HepG2 (cell line): Measurements from ENCODE around the gene NFS1. TPM values are rescaled to one million over a fixed set of nuclear protein-coding genes. Genes with fewer than 3 reads are reported as not detected.
A peak's percentile ranks its signal among the peaks of the same experiment; 100 is the strongest.

Source experiments
- ASH2L ChIP-seq: fragments of 300-600, 200-600 bp; sonication (generic); IDR thresholded peaks from 2 replicates; pipeline ENCODE4 v1.7.0; 2017; ENCODE audit warnings: low read depth, mild to moderate bottlenecking, moderate library complexity, mixed read lengths, low read length; ENCODE audit not compliant: insufficient read length
- ATF7-NPFF ChIP-seq: sonication (generic); formaldehyde crosslinking; IDR thresholded peaks from 2 replicates; pipeline ENCODE4 v1.8.1; 2023; ENCODE audit warnings: mild to moderate bottlenecking, low read depth, missing genetic modification reagents, moderate library complexity
- CHD4 ChIP-seq: fragments of 200-600 bp; sonication (generic); IDR thresholded peaks from 2 replicates; pipeline ENCODE4 v1.7.0; 2017; ENCODE audit warnings: mild to moderate bottlenecking, low read length, borderline replicate concordance
- CREBL2 ChIP-seq: sonication (generic); formaldehyde crosslinking; IDR thresholded peaks from 2 replicates; pipeline ENCODE4 v1.8.1; 2023; ENCODE audit warnings: missing genetic modification reagents, mild to moderate bottlenecking, borderline replicate concordance
- CSRNP2 ChIP-seq: sonication (generic); formaldehyde crosslinking; conservative IDR thresholded peaks from 2 replicates; pipeline ENCODE4 v1.8.0; 2022; ENCODE audit warnings: low read depth, missing genetic modification reagents
- DNMT3B ChIP-seq: conservative IDR thresholded peaks from 2 replicates; pipeline ENCODE4 v1.6.1; 2016; ENCODE audit warnings: missing biosample characterization, control low read depth
- HDAC6 ChIP-seq: fragments of 200-600 bp; sonication (generic); IDR thresholded peaks from 2 replicates; pipeline ENCODE4 v1.7.0; 2017; ENCODE audit warnings: mild to moderate bottlenecking, antibody characterized with exemption, low read length, low read depth
- HIVEP1 ChIP-seq: sonication (generic); formaldehyde crosslinking; IDR thresholded peaks from 2 replicates; pipeline ENCODE4 v1.4.0; 2020; ENCODE audit warnings: mild to moderate bottlenecking, missing genetic modification reagents
- MED8 ChIP-seq: sonication (generic); formaldehyde crosslinking; IDR thresholded peaks from 2 replicates; pipeline ENCODE4 v1.8.1; 2023; ENCODE audit warnings: mild to moderate bottlenecking, missing genetic modification reagents; ENCODE audit not compliant: insufficient replicate concordance
- MIXL1 ChIP-seq: IDR thresholded peaks from 2 replicates; pipeline ENCODE4 v1.6.1; 2016
- MTERF4 ChIP-seq: sonication (generic); formaldehyde crosslinking; IDR thresholded peaks from 2 replicates; pipeline ENCODE4 v1.8.0; 2023; ENCODE audit warnings: mild to moderate bottlenecking, missing genetic modification reagents
- NCOA1 ChIP-seq: sonication (generic); formaldehyde crosslinking; IDR thresholded peaks from 2 replicates; pipeline ENCODE4 v1.9.0; 2021; ENCODE audit warnings: missing genetic modification reagents
- NFYC ChIP-seq: IDR thresholded peaks from 2 replicates; pipeline ENCODE4 v1.6.1; 2016; ENCODE audit warnings: missing genetic modification reagents, missing compliant biosample characterization
- TBP ChIP-seq: sonication (generic); formaldehyde crosslinking; IDR thresholded peaks from 2 replicates; pipeline ENCODE4 v1.5.0; 2020; ENCODE audit warnings: missing genetic modification reagents
- TEF ChIP-seq: sonication (generic); formaldehyde crosslinking; IDR thresholded peaks from 2 replicates; pipeline ENCODE4 v1.5.0; 2020; ENCODE audit warnings: missing genetic modification reagents
- ZFAT ChIP-seq: sonication (generic); formaldehyde crosslinking; conservative IDR thresholded peaks from 2 replicates; pipeline ENCODE4 v1.8.1; 2023; ENCODE audit warnings: missing genetic modification reagents, inconsistent platforms
- ZNF234 ChIP-seq: sonication (generic); formaldehyde crosslinking; conservative IDR thresholded peaks from 2 replicates; pipeline ENCODE4 v1.5.1; 2020; ENCODE audit warnings: mild to moderate bottlenecking, missing genetic modification reagents
- ZNF335 ChIP-seq: sonication (generic); formaldehyde crosslinking; IDR thresholded peaks from 2 replicates; pipeline ENCODE4 v1.4.0; 2020; ENCODE audit warnings: missing genetic modification reagents
- ZNF460 ChIP-seq: sonication (generic); formaldehyde crosslinking; IDR thresholded peaks from 2 replicates; pipeline ENCODE4 v1.5.1; 2020; ENCODE audit warnings: missing genetic modification reagents, mild to moderate bottlenecking, borderline replicate concordance
- ZNF557 ChIP-seq: sonication (generic); formaldehyde crosslinking; IDR thresholded peaks from 2 replicates; pipeline ENCODE4 v1.4.0; 2020; ENCODE audit warnings: missing genetic modification reagents
- ZNF589 ChIP-seq: sonication (generic); formaldehyde crosslinking; conservative IDR thresholded peaks from 2 replicates; pipeline ENCODE4 v1.8.0; 2022; ENCODE audit warnings: mild to moderate bottlenecking, moderate library complexity, missing genetic modification reagents
- ZNF644 ChIP-seq: IDR thresholded peaks from 2 replicates; pipeline ENCODE4 v1.6.1; 2016; ENCODE audit warnings: low read depth
- ZNF704 ChIP-seq: sonication (generic); formaldehyde crosslinking; IDR thresholded peaks from 2 replicates; pipeline ENCODE4 v1.8.1; 2023; ENCODE audit warnings: mild to moderate bottlenecking, inconsistent platforms, moderate library complexity, missing genetic modification reagents, borderline replicate concordance
- polyA plus RNA-seq, 8 experiments: library from polyadenylated mRNA; depleted of rRNA in 3 of 8; stranded (reverse) in 7 of 8; unstranded in 1 of 8; fragments of >200 nt; fragmentation: Illumina TruSeq in 4 of 8; extraction: Trizol in 4 of 8; gene quantifications; 2 replicates each; pipeline versions ENCODE4 v1.2.1 to v1.2.3, GENCODE V29; 2011 to 2016; ENCODE audit warnings: low read depth in 4 of 8, missing spikeins in 1 of 8, mixed read lengths in 1 of 8; ENCODE audit not compliant: insufficient read depth in 1 of 8
- total RNA-seq, 5 experiments: library from RNA; depleted of rRNA; stranded (reverse); fragments of >200 nt; fragmentation: Illumina TruSeq; extraction: Trizol; gene quantifications; 2 replicates each; pipeline ENCODE4 v1.2.3, GENCODE V29; 2016; ENCODE audit warnings: low read depth in 1 of 5

NFS1 gene
- total and polyA plus RNA-seq, 2 of the 13 experiments (the other 11 are each of a cell fraction or from before 2014, with no cell fraction given) = 65.9 to 88.1 TPM

GRCh38 chr20:35619196-35620095, 79.7 kb downstream of the NFS1 start (continued):
- no peak for TF ChIP-seq CSRNP2 (CRISPR knock-in tag)
- TF ChIP-seq ZNF557 (CRISPR knock-in tag) = peak; percentile 44; the same call in 1 of the 2 replicates
- no peak for TF ChIP-seq ZNF460
- peak; percentile 50 for TF ChIP-seq NFYC
- no peak for TF ChIP-seq MED8 (CRISPR knock-in tag)
- TF ChIP-seq ATF7-NPFF (CRISPR knock-in tag) = peak; percentile 96
- TF ChIP-seq ZNF589 (CRISPR knock-in tag) = peak; percentile 56
- TF ChIP-seq HDAC6 = no peak
- peak; percentile 86; the same call in 1 of the 2 replicates for TF ChIP-seq MTERF4 (CRISPR knock-in tag)
- peak; percentile 93 for TF ChIP-seq HIVEP1 (CRISPR knock-in tag)
- TF ChIP-seq ASH2L = peak; percentile 78
- no peak for TF ChIP-seq CHD4
- TF ChIP-seq ZNF234 = 0 out of 2 replicates have a peak, but pooled peaks have one; percentile 77
- TF ChIP-seq MIXL1 = peak; percentile 66; the same call in 1 of the 2 replicates
- peak; percentile 61; the same call in 1 of the 2 replicates for TF ChIP-seq TEF (CRISPR knock-in tag)
- peak; percentile 65; the same call in 1 of the 2 replicates for TF ChIP-seq ZNF644
- TF ChIP-seq ZNF704 = no peak; the same call in 1 of the 2 replicates
- TF ChIP-seq CREBL2 = 0 out of 2 replicates have a peak, but pooled peaks have one; percentile 88
- TF ChIP-seq ZNF335 (CRISPR knock-in tag) = 0 out of 2 replicates have a peak, but pooled peaks have one; percentile 74
- TF ChIP-seq NCOA1 (CRISPR knock-in tag) = peak; percentile 96
- no peak for TF ChIP-seq ZFAT
- peak; percentile 85; the same call in 1 of the 2 replicates for TF ChIP-seq TBP
- peak; percentile 57; the same call in 1 of the 2 replicates for TF ChIP-seq DNMT3B (CRISPR knock-in tag)
